ENCODE data around the gene MICALL1. TPM values are rescaled to one million over a fixed set of nuclear protein-coding genes. Genes with fewer than 3 reads are reported as not detected.
A peak's percentile ranks its signal among the peaks of the same experiment; 100 is the strongest.

Gene MICALL1
- polyA plus RNA-seq, 4 donors = 27.4 to 29.8 (median 28.1) TPM

DNA sequence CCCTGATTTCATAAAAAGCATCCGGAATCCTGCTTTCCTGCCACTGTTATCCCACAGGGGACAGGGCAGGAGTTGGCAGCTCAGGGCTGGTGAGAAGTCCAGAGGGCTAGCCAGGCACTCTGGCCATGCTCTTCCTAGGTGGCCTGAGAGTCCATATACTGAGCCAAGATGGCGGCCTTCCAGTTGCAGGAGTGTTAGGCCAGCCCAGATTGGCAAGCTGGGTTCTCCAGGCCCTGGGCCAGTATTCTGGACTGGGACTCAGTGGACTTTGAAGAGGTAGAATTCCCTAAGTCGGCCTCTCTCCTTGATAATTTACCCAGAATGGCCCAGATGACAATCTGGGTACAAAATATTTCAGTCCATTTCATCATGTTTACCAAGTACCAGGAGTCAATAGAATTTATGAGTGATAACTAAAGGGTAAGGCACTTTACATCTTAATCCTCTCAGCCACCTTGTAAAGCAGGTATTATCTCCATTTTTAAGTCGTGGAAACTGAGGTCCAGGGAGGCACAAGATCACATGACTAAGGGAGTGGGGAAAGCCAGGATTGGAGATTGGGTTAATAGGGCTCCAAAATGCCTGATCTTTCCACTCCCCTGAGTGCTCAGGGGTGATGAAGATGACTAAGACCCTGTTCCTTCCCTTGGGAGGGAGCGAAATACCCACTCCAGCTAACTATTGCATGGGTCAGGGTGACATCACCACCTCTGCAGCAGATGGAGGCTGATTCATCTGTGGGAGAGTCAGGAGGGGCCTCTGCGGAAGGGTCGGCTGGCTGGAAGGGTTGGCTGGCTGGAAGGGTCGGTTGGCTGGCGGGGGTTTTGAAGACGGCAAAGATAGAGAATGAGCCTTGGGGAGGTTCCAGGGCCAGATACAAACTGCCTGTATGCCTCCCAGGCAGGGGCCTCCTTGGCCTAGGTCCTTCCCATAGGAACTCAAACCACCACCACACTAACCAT is 1.2 kb upstream of the MICALL1 start:
- no peak for DNase-seq (ENCODE audit: low read depth in 4 of 4, low spot score in 3 of 4)

DNA sequence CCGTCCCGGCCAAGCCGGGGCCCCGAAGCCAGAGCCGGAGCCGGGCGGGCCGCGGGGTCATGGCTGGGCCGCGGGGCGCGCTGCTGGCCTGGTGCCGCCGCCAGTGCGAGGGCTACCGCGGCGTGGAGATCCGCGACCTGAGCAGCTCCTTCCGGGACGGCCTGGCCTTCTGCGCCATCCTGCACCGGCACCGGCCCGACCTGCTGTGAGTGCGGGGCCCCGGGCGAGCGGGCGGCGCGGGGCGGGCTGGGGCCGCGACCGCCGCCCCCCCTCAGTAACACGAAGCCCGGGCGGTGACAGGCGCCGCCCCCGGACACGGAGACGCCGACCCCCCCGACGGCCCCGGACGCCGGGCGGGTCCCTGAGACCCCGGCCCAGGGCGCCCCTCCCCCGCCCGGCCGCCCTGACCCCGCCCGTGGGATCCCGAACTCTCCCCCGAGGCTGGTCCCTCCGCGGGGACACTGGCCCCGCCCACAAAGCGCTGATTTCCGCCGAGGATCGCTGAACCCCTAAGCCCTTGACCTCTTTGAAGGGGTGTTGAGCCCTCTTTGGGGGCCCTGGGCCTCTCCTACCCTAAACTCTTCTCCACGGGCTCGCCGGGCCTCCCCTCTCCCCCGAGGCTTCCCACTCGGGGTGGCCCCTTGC is 389 bp downstream of the MICALL1 start:
- DNase-seq (ENCODE audit: low read depth in 4 of 4, low spot score in 3 of 4) = no peak

DNA sequence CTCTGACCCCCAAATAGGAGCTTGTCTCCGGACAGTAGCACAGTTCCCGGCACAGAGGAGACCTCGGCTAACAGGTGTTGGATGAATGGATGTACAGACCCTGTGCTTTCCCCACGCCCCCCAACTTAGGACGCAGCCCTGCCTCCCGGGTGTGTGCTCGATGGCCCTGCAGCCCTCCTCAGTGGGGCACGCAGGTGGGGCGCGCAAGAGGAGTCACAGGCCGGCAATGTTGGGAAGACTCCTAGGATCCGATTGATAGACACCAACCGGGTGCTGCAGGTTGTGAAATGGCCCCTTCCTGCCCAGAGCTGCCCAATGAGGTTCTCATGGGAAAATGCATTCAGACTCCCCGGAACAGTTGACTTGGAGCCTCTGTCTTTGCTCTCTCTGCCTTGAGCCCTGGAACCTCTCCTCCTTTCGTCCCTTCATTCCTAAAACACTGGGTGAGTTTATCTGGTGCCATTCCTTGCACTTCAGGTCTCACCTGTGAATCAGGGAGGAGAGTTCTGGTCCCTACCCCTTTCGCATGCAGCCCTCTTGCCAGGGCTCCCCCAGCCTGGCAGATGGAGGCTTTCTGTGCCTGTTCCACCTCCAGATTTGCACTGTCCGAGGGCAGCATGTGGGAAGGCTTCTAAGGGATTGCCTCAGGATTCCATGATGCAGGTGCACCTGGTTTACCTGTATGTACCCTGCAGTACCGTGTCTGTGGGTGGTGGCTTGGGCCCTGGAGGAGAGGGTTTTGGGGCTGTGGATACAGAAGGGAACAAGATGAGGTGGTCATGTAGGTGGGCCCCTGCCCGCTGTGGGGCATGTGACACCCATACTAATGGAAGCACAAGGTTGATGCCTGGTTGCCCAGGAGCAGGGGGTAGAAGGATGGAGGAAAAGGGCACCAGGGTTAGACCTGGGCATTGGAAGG is 1.2 kb downstream of the MICALL1 start:
- DNase-seq (ENCODE audit: low read depth in 4 of 4, low spot score in 3 of 4) = no peak

DNA sequence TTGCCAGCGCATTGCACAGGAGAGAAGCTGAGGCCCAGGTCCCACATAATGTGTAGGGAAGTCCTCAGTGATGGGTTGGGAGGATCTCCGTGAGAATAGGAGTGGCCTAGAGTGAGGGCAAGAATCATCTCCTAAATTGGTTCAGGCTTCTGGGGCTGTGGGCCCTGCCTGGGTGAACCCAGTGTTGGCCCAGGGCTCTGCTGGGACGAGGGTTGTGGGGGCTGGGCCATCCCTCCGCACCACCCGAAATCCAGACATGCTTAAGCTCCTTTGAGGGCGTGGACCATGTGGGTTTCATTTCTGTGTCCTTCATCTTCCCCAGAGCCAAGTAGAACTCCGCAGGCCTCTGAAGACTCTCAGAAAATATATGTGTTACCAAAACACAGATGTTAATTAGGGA is 3.7 kb downstream of the MICALL1 start:
- DNase-seq (ENCODE audit: low read depth in 4 of 4, low spot score in 3 of 4) = no peak

DNA sequence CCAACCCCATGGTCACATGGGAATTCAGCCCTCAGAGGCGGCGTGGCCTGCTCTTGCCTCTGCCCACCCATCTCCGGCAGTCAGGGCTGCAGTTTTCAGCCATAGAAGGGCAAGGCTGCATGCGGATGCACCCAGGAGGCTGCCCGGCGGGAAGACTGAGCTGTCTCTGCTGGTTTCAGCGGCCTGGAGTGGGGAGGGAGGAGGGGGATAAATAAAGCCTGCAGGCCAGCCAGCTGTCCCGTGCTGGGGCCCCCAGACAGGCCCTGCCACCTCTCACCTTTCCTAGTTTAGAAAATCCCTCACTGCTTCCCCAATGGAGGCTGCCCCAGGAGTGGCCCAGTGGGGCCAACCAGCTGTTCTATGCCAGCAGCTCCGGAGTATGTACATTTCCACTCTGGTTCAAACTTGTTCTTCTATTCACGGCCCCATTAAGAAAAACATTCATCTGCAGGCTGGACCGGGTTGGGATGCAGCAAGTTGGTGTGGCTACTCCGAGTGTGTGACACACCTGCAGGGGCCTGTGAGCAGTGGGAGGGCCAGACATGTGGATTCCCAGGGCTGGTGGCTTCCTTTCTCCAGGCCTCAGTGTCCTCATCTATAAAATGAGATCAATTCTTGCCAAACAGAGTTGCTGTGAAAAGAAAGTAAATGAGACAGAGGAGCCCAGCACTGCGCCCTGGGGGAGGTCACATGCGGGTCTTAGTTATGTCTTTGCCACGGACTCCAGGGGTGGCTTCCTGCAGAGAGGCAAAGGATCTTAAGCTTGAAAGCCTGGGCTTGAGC is 5.0 kb downstream of the MICALL1 start:
- DNase-seq (ENCODE audit: low read depth in 4 of 4, low spot score in 3 of 4) = no peak

DNA sequence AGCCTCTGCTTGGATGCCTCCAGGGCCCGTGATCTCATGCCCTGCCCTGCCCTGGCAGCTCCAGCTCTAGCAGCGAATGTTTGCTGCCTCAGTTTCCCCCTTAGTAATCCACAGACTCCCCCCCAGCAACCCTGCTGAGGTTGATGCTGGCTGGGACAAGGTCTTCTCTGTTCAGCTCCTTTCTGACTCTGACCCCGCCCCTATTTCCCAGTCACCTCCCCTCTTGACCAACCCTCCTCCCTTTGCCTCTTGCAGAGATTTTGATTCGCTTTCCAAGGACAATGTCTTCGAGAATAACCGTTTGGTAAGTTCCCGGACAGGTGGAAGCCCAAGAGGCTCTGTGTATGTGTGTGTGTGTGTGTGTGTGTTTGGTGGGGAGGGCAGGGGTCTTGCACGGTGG is 5.6 kb downstream of the MICALL1 start:
- DNase-seq (ENCODE audit: low read depth in 4 of 4, low spot score in 3 of 4) = no peak

DNA sequence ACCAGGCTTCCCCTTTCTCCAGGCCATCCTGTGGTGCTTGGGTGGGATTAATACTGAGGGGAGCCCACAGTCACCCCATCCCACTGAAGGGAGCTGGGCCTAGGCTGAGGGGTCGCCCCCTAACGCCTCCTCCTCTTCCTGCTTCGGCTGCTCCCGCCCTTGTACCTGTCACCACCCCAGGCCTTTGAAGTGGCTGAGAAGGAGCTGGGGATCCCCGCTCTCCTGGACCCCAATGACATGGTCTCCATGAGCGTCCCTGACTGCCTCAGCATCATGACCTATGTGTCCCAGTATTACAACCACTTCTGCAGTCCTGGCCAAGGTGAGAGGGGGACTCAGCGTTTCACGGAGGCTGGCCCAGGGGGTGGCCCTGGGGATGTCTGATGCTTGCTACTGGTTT is 6.1 kb downstream of the MICALL1 start:
- no peak for DNase-seq (ENCODE audit: low read depth in 4 of 4, low spot score in 3 of 4)

DNA sequence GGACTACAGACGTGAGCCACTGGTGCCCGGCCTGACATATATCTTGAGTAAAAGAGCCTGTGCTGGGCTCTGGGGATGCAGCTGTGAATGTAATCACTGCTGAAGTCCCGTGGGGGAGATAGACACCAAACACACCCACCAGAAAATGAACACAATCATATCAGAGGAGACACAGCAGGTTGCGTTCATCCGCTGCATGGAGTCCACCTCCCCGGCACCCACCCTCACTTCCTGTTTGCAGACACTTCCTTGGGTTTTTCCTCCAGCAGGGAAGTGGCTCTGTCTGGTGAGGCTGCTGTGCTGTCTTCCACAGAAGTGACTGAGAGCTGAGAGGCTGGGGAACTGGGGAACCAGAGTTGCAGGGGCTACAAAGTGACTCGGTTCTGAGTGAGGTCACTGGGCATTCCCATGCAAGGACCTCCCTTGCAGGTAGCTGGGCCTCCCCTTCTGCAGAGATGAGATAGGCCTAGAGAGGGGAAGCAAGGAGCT is 7.2 kb downstream of the MICALL1 start:
- DNase-seq (ENCODE audit: low read depth in 4 of 4, low spot score in 3 of 4) = no peak

DNA sequence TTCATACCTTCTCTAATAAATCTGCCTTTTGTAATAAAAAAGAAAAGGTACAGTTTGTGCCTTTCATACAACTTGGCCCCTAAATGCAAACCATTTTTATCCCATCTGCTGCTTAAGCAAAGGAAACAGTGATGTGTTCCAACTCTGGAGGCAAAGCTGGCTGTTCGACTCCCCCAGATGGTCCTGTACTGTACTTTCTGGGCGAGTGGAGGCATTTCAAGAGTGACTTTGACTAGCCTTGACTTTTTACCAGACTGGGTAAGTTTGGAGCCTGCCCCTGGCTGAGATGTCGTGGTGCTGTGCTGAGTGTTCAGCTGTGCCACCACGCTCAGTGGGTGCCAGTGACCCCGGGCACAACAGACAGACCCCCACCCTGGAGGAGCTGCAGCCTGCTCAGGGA is 10.2 kb downstream of the MICALL1 start:
- no peak for DNase-seq (ENCODE audit: low read depth in 4 of 4, low spot score in 3 of 4)

DNA sequence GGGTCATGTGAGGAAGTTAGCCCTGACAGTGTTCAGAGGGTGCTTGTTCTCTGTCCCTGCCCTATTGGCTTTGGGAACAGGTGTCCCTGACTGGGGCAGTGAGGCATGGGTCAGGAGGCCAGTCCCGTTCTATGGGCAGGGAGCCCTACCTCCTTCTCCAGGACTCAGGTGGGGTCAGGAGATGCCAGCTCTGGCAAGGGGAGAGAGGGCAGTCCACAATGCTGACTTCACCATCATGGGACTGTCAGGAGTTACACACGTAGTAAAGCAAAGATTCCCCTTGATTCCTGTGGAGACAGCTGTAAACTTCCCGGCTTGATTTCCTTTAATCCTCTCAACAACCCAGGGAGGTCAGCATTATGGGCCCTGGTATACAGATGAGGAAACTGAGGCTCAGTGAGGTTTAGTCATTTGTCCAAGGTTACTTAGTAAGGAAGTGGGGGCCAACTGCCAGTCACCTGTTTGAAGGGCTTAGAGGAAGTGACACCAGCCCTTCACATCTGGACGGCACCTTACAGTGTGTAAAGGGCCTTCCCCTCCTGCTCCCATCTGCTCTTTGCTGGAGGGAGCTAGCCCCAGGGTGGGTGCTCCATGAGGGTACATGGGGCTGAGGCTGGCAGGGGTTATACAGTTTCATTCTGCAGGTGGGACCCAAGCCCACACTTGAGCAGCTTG is 11.9 kb downstream of the MICALL1 start:
- DNase-seq (ENCODE audit: low read depth in 4 of 4, low spot score in 3 of 4) = no peak

DNA sequence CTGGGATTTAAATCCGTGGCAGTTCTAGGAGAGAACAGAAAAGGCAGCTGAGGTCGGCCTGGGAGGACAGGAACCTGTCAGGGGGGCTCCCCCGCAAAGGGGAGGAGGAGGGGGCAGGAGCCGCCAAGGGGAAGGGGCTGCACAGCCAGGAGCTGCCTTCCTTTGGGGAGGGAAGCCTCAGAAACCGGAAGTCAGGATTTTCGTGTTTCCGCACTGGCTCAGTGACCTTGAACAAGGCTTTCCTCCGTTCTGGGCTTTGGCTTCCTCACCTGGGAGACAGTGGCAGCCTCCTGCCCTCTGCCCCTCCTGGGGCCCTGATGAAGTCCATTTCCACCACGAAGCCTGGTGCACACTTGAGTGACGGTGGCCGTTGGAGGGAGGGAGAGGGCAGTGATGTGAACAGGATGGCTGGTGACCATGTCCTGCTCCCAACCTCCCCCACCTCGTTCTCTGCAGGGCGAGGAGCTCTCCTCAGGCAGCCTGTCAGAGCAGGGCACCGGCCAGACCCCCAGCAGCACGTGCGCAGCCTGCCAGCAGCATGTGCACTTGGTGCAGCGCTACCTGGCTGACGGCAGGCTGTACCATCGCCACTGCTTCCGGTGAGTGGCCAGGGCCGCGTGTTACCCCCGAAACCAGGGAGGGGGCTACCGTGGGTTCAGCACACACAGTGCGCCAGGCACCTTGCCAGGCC is 12.6 kb downstream of the MICALL1 start:
- no peak for DNase-seq (ENCODE audit: low read depth in 4 of 4, low spot score in 3 of 4)

DNA sequence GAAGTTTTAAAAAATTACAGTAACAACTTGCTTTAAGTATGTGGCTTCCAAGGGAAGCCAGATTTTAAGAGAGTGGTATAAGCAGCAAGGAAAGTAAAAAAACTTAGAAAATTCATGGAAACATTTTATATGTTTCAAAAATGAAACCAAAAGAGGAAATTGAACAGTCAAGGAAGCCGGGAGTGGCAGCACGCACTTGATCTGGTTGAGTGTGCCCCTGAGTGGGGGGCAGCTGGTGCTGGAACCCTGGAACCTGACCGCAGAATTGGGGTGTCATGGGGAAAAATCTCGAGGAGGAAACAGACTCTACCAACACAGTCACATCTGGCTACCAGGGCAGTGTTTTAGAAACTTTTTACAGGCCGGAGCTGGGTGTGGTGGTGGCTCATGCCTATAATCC is 14.0 kb downstream of the MICALL1 start:
- DNase-seq (ENCODE audit: low read depth in 4 of 4, low spot score in 3 of 4) = no peak

DNA sequence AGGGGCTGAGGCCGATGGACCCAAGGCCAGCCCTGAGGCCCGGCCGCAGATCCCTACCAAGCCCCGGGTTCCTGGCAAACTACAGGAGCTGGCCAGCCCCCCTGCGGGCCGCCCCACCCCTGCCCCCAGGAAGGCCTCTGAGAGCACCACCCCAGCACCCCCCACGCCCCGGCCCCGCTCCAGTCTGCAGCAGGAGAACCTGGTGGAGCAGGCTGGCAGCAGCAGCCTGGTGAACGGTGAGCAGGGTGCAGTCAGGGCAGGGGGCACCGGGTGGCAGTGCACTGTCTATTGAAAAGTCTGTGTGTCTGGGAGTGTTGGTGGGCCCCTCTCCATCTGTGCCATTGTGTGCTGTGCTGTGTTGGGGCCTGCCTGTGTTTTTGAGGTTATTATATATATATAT is 16.1 kb downstream of the MICALL1 start:
- DNase-seq (ENCODE audit: low read depth in 4 of 4, low spot score in 3 of 4) = no peak

DNA sequence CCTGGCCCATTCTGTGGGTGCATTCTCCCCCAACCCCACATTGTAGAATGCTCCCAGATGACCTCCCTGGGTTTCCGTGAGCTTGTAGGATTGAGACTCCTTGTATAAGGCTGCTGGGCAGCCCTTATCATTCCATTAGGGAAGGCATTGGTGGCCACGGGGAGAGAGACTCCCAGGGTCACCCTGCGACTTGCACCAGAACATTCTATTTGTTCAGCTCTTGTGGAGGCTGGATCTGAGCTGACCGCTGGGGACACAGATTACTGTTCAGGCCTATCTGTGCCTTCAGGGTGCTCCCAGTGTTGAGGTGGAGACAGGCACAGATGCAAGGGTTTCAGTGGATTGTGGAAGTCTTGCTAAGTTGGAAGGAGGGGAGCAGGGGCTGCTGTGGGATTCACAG is 17.8 kb downstream of the MICALL1 start:
- no peak for DNase-seq (ENCODE audit: low read depth in 4 of 4, low spot score in 3 of 4)

DNA sequence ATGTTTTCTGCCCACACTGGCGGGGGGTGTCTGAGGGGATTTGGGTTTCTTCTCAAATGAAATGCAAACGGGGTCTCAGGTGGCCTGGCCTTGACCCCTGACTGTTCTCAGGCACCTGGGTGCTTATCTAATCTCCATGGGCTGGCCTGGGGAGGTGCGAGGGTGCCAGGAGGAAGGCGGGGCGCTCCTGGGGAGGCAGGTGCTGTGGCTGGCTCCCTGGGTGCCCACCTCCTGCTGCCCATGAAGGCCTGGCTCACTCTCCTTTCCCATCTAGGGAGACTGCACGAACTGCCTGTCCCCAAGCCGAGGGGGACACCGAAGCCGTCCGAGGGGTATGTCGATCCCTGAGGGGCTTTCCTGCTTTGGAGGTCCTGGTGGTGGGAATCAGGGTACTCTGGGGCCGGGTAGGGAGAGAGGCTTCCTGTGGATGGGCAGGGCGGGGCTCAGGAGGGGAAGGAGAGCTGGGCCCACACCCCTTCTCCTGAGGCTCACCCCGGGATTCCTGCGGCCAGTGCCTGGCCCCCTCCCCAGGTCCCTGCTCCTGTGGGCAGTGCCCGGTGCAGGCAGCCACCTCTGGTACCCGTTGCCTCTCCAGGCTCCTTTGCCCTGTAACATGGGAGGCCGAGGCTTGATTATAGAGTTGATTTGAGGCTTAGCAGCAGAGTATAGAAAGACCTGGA is 18.4 kb downstream of the MICALL1 start:
- no peak for DNase-seq (ENCODE audit: low read depth in 4 of 4, low spot score in 3 of 4)

DNA sequence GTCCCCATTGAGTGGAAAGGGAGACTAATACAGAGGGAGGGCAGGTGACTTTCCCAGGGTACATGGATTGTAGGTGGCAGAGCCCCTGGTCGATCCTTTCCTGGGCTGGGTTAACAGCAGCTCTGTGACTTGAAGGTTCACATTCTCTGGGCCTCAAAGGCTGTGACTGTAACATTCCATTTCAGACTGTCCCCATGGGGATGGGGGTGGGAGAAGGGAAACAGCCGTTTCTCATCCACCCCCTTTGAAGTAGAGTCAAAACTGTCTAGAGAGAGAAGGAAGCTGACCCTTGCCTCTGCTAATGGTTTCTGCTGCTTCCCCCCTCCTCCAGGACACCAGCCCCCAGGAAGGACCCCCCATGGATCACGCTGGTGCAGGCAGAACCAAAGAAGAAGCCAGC is 19.2 kb downstream of the MICALL1 start:
- peak in 1 of 4 donors; percentile 47 for DNase-seq (ENCODE audit: low read depth in 4 of 4, low spot score in 3 of 4)

DNA sequence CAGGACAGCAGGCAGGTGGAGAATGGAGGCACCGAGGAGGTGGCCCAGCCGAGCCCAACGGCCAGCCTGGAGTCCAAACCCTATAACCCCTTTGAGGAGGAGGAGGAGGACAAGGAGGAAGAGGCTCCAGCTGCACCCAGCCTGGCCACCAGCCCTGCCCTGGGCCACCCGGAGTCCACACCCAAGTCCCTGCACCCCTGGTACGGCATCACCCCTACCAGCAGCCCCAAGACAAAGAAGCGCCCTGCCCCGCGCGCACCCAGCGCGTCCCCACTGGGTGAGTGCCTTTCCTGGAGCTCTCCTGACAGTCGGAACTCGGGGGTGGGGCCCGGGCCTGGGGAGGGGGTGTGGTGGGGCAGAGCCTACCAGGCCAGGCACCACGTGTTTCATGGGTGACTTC is 19.7 kb downstream of the MICALL1 start:
- no peak for DNase-seq (ENCODE audit: low read depth in 4 of 4, low spot score in 3 of 4)

DNA sequence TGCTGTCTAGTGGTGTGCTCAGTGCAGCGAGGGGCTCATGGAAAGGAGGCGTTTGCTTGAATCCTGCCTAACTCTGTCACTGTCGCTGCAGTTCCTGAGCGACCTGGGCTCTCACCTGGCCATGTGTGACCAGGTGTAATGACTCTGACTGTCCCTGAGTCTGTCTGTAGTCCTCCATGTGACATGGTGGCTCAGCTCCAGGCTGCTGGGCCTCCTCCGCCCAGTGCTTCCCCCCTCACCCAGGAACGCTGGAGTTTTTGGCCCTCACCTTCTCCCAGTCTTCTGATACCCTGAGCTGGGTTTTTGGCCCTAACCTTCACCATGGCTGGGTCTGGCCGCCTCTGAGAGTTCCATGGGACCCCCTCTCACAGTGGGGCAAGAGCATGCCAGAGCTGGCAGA is 20.3 kb downstream of the MICALL1 start:
- DNase-seq (ENCODE audit: low read depth in 4 of 4, low spot score in 3 of 4) = no peak

All from right renal pelvis (tissue), 4 donors.